H1 (cell line): ENCODE results near the gene USP17L30.
"Not testable (repeated sequence)": the region's sequence is repeated elsewhere in the genome, so short reads cannot be mapped to it uniquely, and the experiment has no call there.

Experiments
- CTCF ChIP-seq, 3 experiments: IDR thresholded peaks; 1 replicate in 2 of 3; 2 replicates in 1 of 3; pipeline versions ENCODE4 v1.5.1 to v1.6.1; 2011; ENCODE audit warnings: low read length in 3 of 3, mild to moderate bottlenecking in 3 of 3, inconsistent platforms in 2 of 3, low read depth in 1 of 3, moderate library complexity in 1 of 3; ENCODE audit not compliant: insufficient read depth in 1 of 3; ENCODE audit errors: control extremely low read depth in 1 of 3
- SIRT6 ChIP-seq: IDR thresholded peaks from one replicate; pipeline ENCODE4 v1.7.1; 2012; ENCODE audit warnings: low read length, inconsistent platforms
- TAF1 ChIP-seq: IDR thresholded peaks from 2 replicates; pipeline ENCODE4 v1.6.1; 2011; ENCODE audit warnings: mild to moderate bottlenecking, low read depth, low read length

GRCh38 chr4:9324865-9325264 is 38.1 kb upstream of the USP17L30 start, which contains the start of gene USP17L24:
- TF ChIP-seq SIRT6; CTCF (IDR thresholded peaks at IDR 0.05; ENCODE audit: control extremely low read depth in 1 of 3, insufficient read depth in 1 of 3, low read depth in 1 of 3, low read length in 3 of 3); TAF1: not testable (repeated sequence)
